ENCODE data around the gene EME2.

Gene EME2

GRCh38 chr16:1785846-1786170 lies 13.2 kb downstream of the EME2 start:
- TF ChIP-seq ISL1 (CRISPR knock-in tag; IDR thresholded peaks at IDR 0.05) (no peak), ARNTL (CRISPR knock-in tag; IDR thresholded peaks at IDR 0.05; ENCODE audit: borderline replicate concordance, low read depth) (no peak), GLIS3 (CRISPR knock-in tag; IDR thresholded peaks at IDR 0.05) (no peak), TOX (CRISPR knock-in tag; IDR thresholded peaks at IDR 0.05; ENCODE audit: borderline replicate concordance) (no peak), ZFP3 (CRISPR knock-in tag; IDR thresholded peaks at IDR 0.05) (no peak), CREB5 (CRISPR knock-in tag; IDR thresholded peaks at IDR 0.05; ENCODE audit: low read depth) (no peak), ZNF70 (CRISPR knock-in tag; IDR thresholded peaks at IDR 0.05) (no peak), PPARA (CRISPR knock-in tag; IDR thresholded peaks at IDR 0.05; ENCODE audit: borderline replicate concordance) (no peak), OSR1 (CRISPR knock-in tag; IDR thresholded peaks at IDR 0.05) (no peak)
- TF ChIP-seq, protein P1, sequence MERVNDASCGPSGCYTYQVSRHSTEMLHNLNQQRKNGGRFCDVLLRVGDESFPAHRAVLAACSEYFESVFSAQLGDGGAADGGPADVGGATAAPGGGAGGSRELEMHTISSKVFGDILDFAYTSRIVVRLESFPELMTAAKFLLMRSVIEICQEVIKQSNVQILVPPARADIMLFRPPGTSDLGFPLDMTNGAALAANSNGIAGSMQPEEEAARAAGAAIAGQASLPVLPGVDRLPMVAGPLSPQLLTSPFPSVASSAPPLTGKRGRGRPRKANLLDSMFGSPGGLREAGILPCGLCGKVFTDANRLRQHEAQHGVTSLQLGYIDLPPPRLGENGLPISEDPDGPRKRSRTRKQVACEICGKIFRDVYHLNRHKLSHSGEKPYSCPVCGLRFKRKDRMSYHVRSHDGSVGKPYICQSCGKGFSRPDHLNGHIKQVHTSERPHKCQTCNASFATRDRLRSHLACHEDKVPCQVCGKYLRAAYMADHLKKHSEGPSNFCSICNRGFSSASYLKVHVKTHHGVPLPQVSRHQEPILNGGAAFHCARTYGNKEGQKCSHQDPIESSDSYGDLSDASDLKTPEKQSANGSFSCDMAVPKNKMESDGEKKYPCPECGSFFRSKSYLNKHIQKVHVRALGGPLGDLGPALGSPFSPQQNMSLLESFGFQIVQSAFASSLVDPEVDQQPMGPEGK (CRISPR knock-in tag; IDR thresholded peaks at IDR 0.05; ENCODE audit: borderline replicate concordance): no peak
- no peak for ATAC-seq

- no peak for ATAC-seq
- no peak for TF ChIP-seq CREB5 (CRISPR knock-in tag; IDR thresholded peaks at IDR 0.05; ENCODE audit: low read depth)
- TF ChIP-seq ESRRG (CRISPR knock-in tag; IDR thresholded peaks at IDR 0.05): no peak
- no peak for TF ChIP-seq CSRNP3 (CRISPR knock-in tag; IDR thresholded peaks at IDR 0.05)
- TF ChIP-seq ARNTL (CRISPR knock-in tag; IDR thresholded peaks at IDR 0.05; ENCODE audit: borderline replicate concordance, low read depth): no peak
- TF ChIP-seq POU6F1 (CRISPR knock-in tag; IDR thresholded peaks at IDR 0.05; ENCODE audit: borderline replicate concordance, low read depth): no peak
- no peak for TF ChIP-seq ZC3H10 (CRISPR knock-in tag; IDR thresholded peaks at IDR 0.05)
- no peak for TF ChIP-seq BACH2 (CRISPR knock-in tag; IDR thresholded peaks at IDR 0.05; ENCODE audit: borderline replicate concordance)
- TF ChIP-seq OSR1 (CRISPR knock-in tag; IDR thresholded peaks at IDR 0.05): no peak
- no peak for TF ChIP-seq ISL1 (CRISPR knock-in tag; IDR thresholded peaks at IDR 0.05)
- no peak for TF ChIP-seq TOX (CRISPR knock-in tag; IDR thresholded peaks at IDR 0.05; ENCODE audit: borderline replicate concordance)
- no peak for TF ChIP-seq ZFP30 (CRISPR knock-in tag; IDR thresholded peaks at IDR 0.05)
- no peak for TF ChIP-seq RARB (CRISPR knock-in tag; IDR thresholded peaks at IDR 0.05)
- TF ChIP-seq, protein P2, sequence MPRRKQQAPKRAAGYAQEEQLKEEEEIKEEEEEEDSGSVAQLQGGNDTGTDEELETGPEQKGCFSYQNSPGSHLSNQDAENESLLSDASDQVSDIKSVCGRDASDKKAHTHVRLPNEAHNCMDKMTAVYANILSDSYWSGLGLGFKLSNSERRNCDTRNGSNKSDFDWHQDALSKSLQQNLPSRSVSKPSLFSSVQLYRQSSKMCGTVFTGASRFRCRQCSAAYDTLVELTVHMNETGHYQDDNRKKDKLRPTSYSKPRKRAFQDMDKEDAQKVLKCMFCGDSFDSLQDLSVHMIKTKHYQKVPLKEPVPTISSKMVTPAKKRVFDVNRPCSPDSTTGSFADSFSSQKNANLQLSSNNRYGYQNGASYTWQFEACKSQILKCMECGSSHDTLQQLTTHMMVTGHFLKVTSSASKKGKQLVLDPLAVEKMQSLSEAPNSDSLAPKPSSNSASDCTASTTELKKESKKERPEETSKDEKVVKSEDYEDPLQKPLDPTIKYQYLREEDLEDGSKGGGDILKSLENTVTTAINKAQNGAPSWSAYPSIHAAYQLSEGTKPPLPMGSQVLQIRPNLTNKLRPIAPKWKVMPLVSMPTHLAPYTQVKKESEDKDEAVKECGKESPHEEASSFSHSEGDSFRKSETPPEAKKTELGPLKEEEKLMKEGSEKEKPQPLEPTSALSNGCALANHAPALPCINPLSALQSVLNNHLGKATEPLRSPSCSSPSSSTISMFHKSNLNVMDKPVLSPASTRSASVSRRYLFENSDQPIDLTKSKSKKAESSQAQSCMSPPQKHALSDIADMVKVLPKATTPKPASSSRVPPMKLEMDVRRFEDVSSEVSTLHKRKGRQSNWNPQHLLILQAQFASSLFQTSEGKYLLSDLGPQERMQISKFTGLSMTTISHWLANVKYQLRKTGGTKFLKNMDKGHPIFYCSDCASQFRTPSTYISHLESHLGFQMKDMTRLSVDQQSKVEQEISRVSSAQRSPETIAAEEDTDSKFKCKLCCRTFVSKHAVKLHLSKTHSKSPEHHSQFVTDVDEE (CRISPR knock-in tag; IDR thresholded peaks at IDR 0.05): no peak
- no peak for TF ChIP-seq SNAI2 (CRISPR knock-in tag; IDR thresholded peaks at IDR 0.05)
- no peak for TF ChIP-seq GLIS3 (CRISPR knock-in tag; IDR thresholded peaks at IDR 0.05)
- no peak for TF ChIP-seq TCF4 (CRISPR knock-in tag; IDR thresholded peaks at IDR 0.05; ENCODE audit: borderline replicate concordance)
- TF ChIP-seq ZNF8 (CRISPR knock-in tag; IDR thresholded peaks at IDR 0.05): no peak
Measured at GRCh38 chr16:1786242-1787055, 13.8 kb downstream of the EME2 start.

Measured in SK-N-SH treated with all-trans-retinoic acid at 6 μM for 48 hours (cell line).